Endothelial cell of umbilical vein (primary cell): ENCODE results near the gene PIP4K2C. TPM values are rescaled to one million over a fixed set of nuclear protein-coding genes. Genes with fewer than 3 reads are reported as not detected.

Source experiments
- BruUV-seq: library from RNA; stranded (reverse); fragments of 400-500 nt; replicated peaks from 2 replicates; lab custom pipeline; 2021; lab: Mats Ljungman, UMichigan
- CTCF ChIA-PET: fragments of 300-600, 350-600 bp; sonication (Branson Sonifier 250); formaldehyde crosslinking; loops from one replicate; lab custom pipeline; 2021; ENCODE audit warnings: antibody characterized with exemption, inconsistent platforms; lab: Charles Lee
- POLR2A ChIA-PET: fragments of 300-600, 350-600 bp; sonication (Branson Sonifier 250); formaldehyde crosslinking; loops from one replicate; lab custom pipeline; 2021; ENCODE audit warnings: antibody characterized with exemption, inconsistent platforms; lab: Charles Lee
- DNase-seq: peaks from one replicate; pipeline ENCODE4 v3.0.0-alpha.2; 2011; ENCODE audit warnings: low read depth, low spot score
- FAIRE-seq: peaks from 2 replicates; lab custom pipeline; 2011; peaks lifted over from hg19 to GRCh38; lab: Jason Lieb, UNC
- H2AFZ ChIP-seq: 2 replicates; pipeline ENCODE4 v1.6.0; 2012; ENCODE audit warnings: low read depth, low read length, control low read depth, inconsistent platforms
- H3K27ac ChIP-seq: 2 replicates; pipeline ENCODE4 v1.5.1; 2011; ENCODE audit warnings: low read depth, mild to moderate bottlenecking, control low read depth, low read length, moderate library complexity; ENCODE audit not compliant: insufficient read depth
- H3K27me3 ChIP-seq, 2 experiments: 2 replicates each; pipeline versions ENCODE4 v1.6.0 to v1.6.1; 2011; ENCODE audit warnings: low read length in 2 of 2, mixed read lengths in 1 of 2; ENCODE audit not compliant: control insufficient read depth in 2 of 2, insufficient read depth in 2 of 2
- H3K36me3 ChIP-seq, 2 experiments: 2 replicates in 1 of 2; 3 replicates in 1 of 2; pipeline ENCODE4 v1.5.1; 2011; ENCODE audit warnings: low read length in 2 of 2, mild to moderate bottlenecking in 1 of 2, moderate library complexity in 1 of 2; ENCODE audit not compliant: control insufficient read depth in 2 of 2, insufficient read depth in 2 of 2; ENCODE audit errors: extremely low read depth in 1 of 2
- H3K4me1 ChIP-seq: 3 replicates; pipeline ENCODE4 v1.5.1; 2011; ENCODE audit warnings: mild to moderate bottlenecking, low read length; ENCODE audit not compliant: control insufficient read depth, insufficient read depth; ENCODE audit errors: extremely low read depth
- H3K4me2 ChIP-seq: 2 replicates; pipeline ENCODE4 v1.6.1; 2011; ENCODE audit warnings: low read length, control low read depth, mixed read lengths; ENCODE audit not compliant: insufficient read depth
- H3K4me3 ChIP-seq, 3 experiments: fragments of 200-600 bp in 1 of 3; sonication (generic), shearing (Covaris generic) in 1 of 3; replicated peaks in 1 of 3; 2 replicates each; pipeline ENCODE4 v1.5.1; 2011 to 2016; ENCODE audit warnings: control low read depth in 3 of 3, low read length in 3 of 3, mild to moderate bottlenecking in 2 of 3, inconsistent platforms in 1 of 3, low read depth in 1 of 3, moderate library complexity in 1 of 3; ENCODE audit not compliant: insufficient read depth in 1 of 3
- H3K79me2 ChIP-seq: 2 replicates; pipeline ENCODE4 v1.6.0; 2012; ENCODE audit warnings: low read length, inconsistent platforms; ENCODE audit not compliant: control insufficient read depth, insufficient read depth
- H3K9ac ChIP-seq: replicated peaks from 2 replicates; pipeline ENCODE3; 2011; ENCODE audit warnings: low read length, control low read depth; ENCODE audit not compliant: insufficient read depth; ENCODE audit errors: extremely low read depth
- H3K9me1 ChIP-seq: replicated peaks from 3 replicates; pipeline ENCODE4 v1.6.0; 2011; ENCODE audit warnings: mild to moderate bottlenecking, low read length; ENCODE audit not compliant: control insufficient read depth, insufficient read depth; ENCODE audit errors: extremely low read depth
- H3K9me3 ChIP-seq: replicated peaks from 2 replicates; pipeline ENCODE4 v1.5.1; 2012; ENCODE audit warnings: low read length, inconsistent platforms; ENCODE audit not compliant: control insufficient read depth, insufficient read depth
- H4K20me1 ChIP-seq: replicated peaks from 2 replicates; pipeline ENCODE3; 2011; ENCODE audit warnings: mild to moderate bottlenecking, low read length; ENCODE audit not compliant: control insufficient read depth, insufficient read depth; ENCODE audit errors: extremely low read depth
- EZH2 ChIP-seq: IDR thresholded peaks from 2 replicates; pipeline ENCODE4 v1.6.1; 2012; ENCODE audit warnings: borderline replicate concordance, low read depth, mild to moderate bottlenecking, moderate library complexity, low read length, inconsistent platforms; ENCODE audit not compliant: severe bottlenecking
- FOS ChIP-seq: IDR thresholded peaks from 2 replicates; pipeline ENCODE4 v1.6.1; 2011; ENCODE audit warnings: mild to moderate bottlenecking, low read length, moderate library complexity, borderline replicate concordance; ENCODE audit not compliant: insufficient read depth
- GATA2 ChIP-seq: IDR thresholded peaks from 2 replicates; pipeline ENCODE4 v1.7.0; 2011; ENCODE audit warnings: low read depth, mild to moderate bottlenecking, moderate library complexity, mixed read lengths, low read length; ENCODE audit not compliant: insufficient read length, insufficient read depth
- JUN ChIP-seq: IDR thresholded peaks from 2 replicates; pipeline ENCODE4 v1.6.1; 2011; ENCODE audit warnings: borderline replicate concordance, low read depth; ENCODE audit not compliant: insufficient read length, insufficient read depth
- MYC ChIP-seq: IDR thresholded peaks from one replicate; pipeline ENCODE4 v1.6.1; 2011; ENCODE audit warnings: mild to moderate bottlenecking, low read depth, low read length
- POLR2A ChIP-seq: IDR thresholded peaks from 2 replicates; pipeline ENCODE4 v1.6.1; 2012; ENCODE audit warnings: low read depth, mild to moderate bottlenecking, control low read depth, low read length
- POLR2AphosphoS5 ChIP-seq: IDR thresholded peaks from 2 replicates; pipeline ENCODE4 v1.6.1; 2012; ENCODE audit warnings: low read depth, mild to moderate bottlenecking, control low read depth, low read length, moderate library complexity; ENCODE audit not compliant: insufficient read depth
- dilution Hi-C: fragments of 300-500 bp; cut with MboI; formaldehyde crosslinking; loops from one replicate; pipeline ENCODE4 v1.15.0; 2019; ENCODE audit warnings: low sequenced_read_pairs; ENCODE audit not compliant: extremely low pct_ligation_motif_present
- intact Hi-C: fragments of 100-400 bp; cut with micrococcal nuclease; formaldehyde crosslinking; loops from one replicate; pipeline ENCODE4 v1.10.0; 2022
- polyA plus RNA-seq, 4 experiments: library from polyadenylated mRNA; depleted of rRNA in 3 of 4; stranded (reverse) in 3 of 4; unstranded in 1 of 4; fragments of >200 nt; gene quantifications; 2 replicates each; pipeline versions ENCODE4 v1.2.1 to v1.2.3, GENCODE V29; 2011 to 2012; ENCODE audit warnings: missing spikeins in 1 of 4
- total RNA-seq: library from RNA; stranded (reverse); gene quantifications from 2 replicates; pipeline ENCODE4 v1.2.3, GENCODE V29; 2021
- TF ChIP-seq, protein P1 (sequence below): IDR thresholded peaks from 2 replicates; pipeline ENCODE4 v1.6.1; 2011; ENCODE audit not compliant: insufficient read depth, insufficient read length

The PIP4K2C gene
- total and polyA plus RNA-seq, 2 donors (not counting 3 experiments of a cell fraction or from before 2014, with no cell fraction given) = 10.5 to 11.5 TPM

DNA sequence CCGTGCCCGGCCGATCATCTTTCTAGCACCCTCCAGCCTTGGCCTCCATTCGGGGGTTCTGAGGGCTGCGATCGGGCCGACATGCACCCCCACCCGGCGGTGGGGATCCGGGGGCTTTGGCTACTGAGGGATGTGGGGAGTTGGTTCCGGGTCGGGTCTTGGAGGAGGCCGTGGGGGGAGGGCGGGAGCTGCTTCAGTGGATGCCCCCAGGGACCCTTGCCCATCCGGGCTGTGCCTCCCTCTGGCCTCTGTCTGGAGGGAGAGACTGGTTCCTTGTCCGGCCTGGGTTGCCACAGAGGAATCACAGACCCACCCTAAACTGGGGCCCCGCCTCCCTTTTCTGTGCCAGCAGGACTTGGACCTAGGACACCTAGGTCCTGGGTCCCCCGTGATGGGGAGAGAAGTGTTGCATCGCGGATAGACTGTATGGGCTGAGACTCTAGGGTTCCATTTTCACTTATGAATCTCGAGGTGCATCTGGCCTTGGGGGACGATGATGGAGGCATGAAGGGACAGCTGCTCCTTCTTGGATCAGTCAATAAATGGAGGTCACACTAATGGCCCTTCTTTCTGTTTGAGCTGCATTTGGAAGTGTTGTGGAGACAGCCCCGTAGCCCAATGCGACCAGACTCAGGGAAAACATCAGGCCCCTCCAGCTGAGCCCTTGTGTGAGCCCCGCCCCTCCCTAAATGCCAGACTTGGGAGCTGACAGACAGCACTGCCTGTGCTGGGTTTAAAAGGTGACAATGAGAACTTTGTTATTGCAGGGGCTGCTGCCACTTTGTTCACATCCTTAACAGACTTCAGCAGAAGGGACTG, 14.2 kb downstream of the PIP4K2C start:
- TF ChIP-seq, protein P1, sequence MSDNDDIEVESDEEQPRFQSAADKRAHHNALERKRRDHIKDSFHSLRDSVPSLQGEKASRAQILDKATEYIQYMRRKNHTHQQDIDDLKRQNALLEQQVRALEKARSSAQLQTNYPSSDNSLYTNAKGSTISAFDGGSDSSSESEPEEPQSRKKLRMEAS = no peak
- TF ChIP-seq POLR2A = no peak
- no peak for TF ChIP-seq POLR2AphosphoS5
- TF ChIP-seq GATA2 = no peak
- TF ChIP-seq MYC = no peak
- TF ChIP-seq FOS = no peak
- no peak for TF ChIP-seq JUN
- peak; percentile 27 for TF ChIP-seq EZH2
- no peaks in the 10 kb centered on the region for H3K9me1 ChIP-seq
- CTCF ChIA-PET = interaction anchor here (2.3 to 6.8 kb wide), 2 partner anchors 16 to 22 kb away, joined by 8 to 44 read pairs; no protein-coding TSS in a partner anchor
- POLR2A ChIA-PET = no interaction called here
- peaks cover 0 to 4% of the 10 kb centered on the region in 2 experiments for H3K27me3 ChIP-seq
- H3K9ac ChIP-seq = peak overlapping the region; percentile 64
- H3K79me2 ChIP-seq = no peaks in the 10 kb centered on the region
- H3K4me2 ChIP-seq = peak overlapping the region; percentile 64
- BruUV-seq = TSS peak; percentile 55
- no peaks in the 10 kb centered on the region for H3K9me3 ChIP-seq
- peak overlapping the region; percentile 48 to 72 (median 56) for H3K4me3 ChIP-seq
- FAIRE-seq (no peak), DNase-seq (no peak)
- H3K4me1 ChIP-seq = peaks cover 6% of the 10 kb centered on the region
- H4K20me1 ChIP-seq = no peaks in the 10 kb centered on the region
- dilution Hi-C loops (no loop called here), intact Hi-C loops (no loop called here)
- peaks cover 0 to 1% of the 10 kb centered on the region in 2 experiments for H3K36me3 ChIP-seq
- no peak overlapping the region for H3K27ac ChIP-seq
- H2AFZ ChIP-seq = peak overlapping the region; percentile 52
